ENCODE results near the gene ATE1.

Gene ATE1

DNA sequence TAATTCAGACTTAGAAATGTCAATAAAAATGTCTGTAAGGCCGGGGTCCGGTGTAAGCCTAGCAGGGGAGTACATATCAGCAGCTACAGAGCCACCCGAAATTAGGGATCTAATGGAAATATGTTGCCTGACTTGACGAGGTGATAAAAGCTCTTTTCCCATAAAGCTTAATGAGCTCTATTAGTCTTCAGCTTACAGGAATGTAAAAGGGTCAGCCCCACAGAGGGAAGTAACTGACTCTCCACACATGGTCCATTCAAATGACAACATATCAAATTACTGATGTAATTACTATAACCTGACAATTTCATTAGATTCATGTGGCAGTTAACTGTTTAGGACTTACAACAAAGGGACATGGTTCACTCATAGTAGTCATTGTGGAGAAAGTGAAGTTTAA is 62.3 kb downstream of the ATE1 start:
- no peak for DNase-seq

DNA sequence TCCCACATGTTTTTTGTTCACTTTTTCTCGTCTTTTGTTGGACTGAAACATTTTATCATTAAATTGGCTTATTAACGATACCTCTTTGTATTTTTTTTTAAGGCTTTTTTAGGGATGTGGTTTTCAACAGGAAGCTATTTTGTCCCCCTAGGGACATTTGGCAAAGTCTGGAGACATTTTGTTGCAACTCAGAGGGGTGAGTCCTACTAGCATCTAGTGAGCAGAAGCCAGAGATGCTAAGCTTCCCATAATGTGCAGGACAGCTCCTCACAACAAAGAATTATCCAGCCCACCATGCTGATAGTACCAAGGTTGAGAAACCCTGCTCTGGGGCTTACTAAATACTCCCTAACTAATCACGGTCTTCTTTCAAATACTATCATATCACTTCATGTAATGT is 63.2 kb downstream of the ATE1 start:
- DNase-seq = no peak

DNA sequence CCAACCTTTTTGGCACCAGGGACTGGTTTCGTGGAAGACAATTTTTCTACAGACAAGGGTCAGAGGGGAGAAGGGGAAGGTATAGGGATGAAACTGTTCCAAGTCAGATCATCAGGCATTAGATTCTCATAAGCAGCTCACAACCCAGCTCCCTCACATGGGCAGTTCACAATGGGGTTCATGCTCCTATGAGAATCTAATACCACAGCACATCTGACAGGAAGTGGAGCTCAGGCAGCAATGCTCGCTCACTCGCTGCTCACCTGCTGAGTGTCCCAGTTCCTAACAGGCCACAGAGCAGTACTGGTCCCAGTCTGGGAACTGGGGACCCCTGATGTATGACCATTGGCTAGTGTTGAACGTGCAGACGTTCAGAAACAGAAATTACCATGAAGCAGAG is 63.7 kb downstream of the ATE1 start:
- DNase-seq = no peak

DNA sequence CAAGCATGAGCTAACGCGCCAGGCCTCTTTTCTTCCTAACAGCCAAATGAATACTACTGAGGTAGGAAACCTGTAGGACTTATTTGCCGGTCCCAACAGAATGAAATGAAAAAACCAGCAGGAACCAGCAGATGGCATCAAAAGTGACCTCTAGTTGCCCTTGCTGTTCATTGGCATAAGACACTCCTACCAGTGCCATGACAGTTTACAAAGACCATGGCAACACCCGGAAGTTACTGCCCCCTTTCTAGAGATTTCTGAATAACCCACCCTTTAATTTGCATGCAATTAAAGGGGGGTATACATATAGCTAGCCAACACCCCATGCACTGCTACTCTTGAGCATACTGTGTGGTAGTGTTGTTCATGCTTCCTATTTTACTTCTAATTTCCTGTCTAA is 65.2 kb downstream of the ATE1 start:
- no peak for DNase-seq

DNA sequence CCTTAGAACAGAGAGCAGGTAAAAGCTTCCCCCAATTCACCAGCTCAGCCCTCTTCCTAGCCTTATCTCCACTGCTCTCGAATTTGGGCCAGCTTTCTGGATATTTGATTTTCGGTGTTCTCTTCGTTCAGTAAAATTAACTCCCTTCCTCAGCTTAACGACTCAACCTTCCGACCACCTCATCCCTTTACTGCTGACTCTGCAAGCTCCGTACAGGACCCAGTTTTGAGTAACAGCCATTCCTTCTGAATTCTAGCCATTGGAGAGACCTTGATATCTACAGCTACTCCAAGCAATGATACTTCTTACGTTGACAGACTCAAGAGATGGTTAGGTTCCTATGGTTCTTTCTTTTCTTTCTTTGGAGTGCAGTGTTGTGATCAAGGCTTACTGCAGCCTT is 65.8 kb downstream of the ATE1 start:
- no peak for DNase-seq

DNA sequence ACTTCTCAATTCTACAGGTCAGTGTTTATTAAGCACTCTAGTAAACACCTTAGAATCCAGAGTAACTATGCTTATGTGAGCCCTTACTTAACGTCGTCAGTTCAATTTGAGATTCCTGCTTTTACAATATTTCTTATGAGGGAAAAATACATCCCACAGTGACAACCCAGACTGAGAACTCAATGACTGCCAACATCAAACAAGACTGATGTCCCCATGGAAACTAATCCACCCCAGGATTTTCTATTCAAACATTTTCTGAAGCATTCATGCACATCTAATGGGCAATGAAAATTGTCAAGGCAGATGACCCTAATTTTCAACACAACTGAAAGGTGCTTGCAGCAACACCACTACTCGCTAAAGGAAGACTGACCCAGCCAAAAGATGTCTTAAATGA is 67.0 kb downstream of the ATE1 start:
- DNase-seq = no peak

DNA sequence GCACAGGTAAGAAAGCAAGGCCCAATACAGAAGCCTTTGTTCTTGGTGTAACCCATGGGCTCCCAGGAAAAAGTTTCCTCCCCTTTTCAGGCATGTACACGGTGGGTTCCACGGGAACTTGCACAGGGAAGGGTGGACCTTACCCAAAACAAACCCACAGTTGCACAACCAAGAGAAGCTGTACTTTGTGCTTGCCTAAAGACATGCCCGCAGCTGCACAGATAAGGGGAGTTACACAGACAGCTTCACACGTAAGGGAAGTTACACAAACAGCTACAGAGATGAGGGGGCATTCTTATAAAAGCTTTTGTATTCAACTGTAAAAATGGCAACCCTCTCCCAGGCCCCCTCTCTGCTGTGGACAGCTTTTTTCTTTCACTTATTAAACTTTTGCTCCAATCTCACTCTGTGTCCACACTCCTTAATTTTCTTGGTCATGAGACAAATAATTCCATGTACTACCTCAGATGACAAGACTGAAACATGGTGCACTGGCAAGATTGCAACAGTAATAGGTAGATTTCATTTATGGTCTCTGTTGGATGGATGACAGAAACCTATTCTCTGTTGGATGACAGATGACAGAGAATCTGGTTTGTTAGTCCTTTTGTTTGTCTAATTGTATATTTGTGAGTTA is 72.9 kb downstream of the ATE1 start:
- DNase-seq = no peak

DNA sequence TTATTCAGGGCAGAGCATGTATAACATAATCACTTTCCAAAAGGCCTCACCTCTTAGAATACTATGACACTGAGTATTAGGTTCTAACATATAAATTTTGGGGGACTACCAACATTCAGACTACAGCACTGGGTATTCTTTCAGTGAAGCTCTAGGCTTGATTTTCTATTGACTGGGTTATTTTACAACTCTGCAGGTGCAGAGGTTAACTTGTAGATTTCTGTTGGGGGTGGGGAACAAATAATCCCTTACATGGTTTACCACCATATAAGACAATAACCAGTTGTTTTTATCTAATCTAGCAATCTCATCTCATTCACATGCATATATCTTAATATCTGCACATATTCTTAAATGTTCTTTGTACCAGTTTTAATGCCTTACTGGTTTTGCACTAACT is 73.9 kb downstream of the ATE1 start:
- no peak for DNase-seq

DNA sequence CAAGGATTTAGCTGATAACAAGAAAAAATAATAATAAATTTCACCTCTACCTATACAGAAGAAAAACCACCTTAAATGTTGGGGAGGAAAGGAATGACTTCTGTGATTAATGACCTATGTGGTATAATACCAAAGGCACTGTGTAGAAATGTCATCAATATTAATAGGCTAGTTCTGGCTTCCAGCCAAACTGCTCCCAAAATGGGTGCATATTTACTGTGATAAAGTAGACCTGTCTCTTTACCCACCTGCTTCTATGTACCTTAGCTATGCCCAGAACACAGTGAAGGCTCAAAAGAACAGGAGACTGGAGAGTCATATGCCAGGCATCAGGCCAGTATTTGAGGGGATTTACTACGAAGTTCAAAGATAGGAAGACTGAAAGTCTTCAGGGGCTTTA is 76.0 kb downstream of the ATE1 start:
- no peak for DNase-seq

DNA sequence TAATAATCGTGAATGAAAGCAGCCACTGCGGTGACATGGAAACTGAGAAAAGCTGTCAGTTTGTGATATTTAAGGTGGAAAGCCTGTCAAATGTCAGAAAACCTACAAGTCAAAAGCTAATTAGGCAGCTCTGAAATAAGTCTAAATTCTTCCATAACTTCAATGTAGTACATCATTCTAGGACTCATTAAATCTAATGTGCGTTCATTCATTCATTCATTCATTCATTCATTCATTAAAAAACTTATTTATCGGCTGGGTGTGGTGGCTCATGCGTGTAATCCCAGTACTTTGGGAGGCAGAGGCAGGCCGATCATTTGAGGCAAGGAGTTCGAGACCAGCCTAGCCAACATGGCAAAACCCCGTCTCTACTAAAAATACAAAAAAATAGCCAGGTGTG is 79.7 kb downstream of the ATE1 start:
- DNase-seq = no peak

DNA sequence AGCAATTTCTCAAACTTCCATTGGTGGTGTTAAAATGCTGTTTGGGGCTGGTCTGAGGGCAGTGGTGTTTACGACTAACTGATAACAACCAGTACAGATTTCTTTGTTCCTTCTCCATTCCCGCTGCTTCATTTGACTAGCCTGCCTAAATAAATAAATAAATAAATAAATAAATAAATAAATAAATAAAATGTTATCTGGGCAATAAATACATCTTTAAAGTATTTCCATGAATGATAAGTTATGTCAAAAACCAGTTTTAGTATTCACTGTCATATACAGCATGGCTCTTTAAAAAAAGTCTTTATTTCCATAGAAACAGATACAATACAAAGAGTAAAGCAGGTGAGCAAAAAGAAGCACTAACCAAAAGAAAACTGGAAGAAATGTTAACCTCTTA is 81.3 kb downstream of the ATE1 start:
- DNase-seq = no peak

DNA sequence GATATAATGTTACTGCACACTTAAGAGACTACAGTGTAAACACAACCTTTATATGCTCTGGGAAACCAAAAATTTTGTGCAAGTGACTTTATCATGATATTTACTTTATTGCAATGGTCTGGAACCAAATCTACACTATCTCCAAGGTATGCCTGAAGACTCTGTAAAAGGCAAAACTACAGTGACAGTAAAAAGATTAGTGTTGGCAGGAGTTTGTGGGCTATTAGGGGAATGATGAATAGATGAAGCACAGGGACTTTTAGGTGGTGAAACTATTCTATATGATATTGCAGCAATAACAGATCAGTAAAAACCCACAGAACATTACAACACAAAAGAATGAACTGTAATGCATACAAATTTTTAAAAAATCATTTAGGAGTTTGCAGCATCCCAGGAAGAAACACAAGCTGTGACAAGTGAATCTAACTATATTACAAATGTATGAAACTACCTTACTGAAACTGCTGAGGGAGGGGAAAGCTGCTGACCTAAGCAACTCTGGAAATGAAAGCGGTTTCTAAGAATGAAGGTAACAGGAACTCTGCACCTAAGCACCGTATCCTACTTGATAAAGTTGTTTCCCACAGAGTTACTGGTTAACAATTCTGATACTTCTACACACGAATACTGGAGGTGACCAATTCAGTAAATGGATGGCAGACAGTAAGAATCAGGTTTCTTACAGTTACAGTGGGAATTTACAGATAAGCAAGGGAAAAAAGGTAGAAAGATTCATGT is 82.6 kb downstream of the ATE1 start:
- no peak for DNase-seq

DNA sequence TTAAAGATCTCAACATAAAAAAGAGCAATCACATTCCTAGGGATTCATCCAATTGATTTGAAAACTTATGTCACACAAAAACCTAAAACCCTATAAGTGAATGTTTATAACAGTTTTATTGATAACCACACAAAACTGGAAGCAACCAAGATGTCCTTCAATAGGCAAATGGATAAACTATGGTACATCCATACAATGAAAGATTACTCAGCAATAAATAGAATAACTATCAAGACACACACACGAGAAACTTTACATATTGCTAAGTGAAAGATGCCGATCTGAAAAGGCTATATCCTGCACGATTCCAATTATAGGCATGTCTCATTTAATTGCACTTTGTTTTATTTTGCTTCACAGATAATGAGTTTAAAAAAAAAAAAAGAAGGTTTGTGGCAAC is 83.3 kb downstream of the ATE1 start:
- DNase-seq = no peak

DNA sequence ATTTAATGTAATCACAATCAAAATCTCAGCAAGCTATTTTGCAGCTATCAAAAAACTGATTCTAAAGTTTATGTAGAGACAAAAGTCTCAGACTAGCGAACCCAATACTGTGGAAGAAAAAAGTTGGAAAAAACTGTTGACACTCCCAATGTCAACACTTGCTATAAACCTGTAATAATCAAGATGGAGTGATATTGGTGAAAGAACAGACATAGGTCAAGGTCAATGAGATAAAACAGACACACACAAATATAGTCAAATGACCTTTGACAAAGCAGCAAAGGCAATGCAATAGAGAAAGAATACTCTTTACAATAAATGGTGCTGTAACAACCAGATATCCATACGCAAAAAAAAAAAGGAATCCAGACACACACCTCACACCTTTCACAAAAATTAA is 84.5 kb downstream of the ATE1 start:
- DNase-seq = no peak

DNA sequence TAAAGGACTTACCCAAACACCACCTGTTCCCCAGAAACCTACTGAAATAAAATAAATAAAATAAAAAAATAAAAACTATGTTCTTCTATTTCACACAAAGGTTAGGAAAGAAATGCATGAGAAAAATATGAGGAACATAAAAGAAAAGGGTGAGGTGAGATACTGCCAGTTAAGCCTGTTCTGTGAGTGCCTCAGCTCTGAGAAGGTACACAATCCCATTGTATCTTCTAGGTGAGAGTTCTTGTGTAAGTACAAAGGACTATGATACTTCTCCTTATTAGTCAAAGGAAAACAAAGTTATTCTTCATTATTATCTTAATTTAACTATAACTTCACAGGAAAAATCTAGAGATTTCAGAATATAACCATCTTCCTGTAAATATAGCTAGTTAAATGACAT is 86.0 kb downstream of the ATE1 start:
- no peak for DNase-seq

DNA sequence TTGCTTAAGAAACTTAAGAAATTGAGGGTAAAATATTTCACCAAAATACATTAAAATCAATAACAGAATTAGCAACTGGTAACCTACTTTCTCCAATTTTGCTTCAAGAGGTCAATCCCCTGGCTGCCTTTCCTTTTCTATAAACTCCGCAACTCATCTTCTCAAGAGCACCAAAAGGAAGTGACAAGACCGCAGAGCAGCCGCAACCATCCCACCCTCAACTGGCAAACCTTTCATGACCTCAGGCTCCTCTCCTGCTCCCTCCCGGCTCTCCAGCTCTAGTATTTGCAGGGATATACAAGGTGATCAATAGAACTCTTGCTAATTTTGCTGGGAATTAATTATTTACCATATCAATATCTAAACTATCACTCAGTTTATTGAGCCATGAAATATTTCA is 88.9 kb downstream of the ATE1 start:
- no peak for DNase-seq

DNA sequence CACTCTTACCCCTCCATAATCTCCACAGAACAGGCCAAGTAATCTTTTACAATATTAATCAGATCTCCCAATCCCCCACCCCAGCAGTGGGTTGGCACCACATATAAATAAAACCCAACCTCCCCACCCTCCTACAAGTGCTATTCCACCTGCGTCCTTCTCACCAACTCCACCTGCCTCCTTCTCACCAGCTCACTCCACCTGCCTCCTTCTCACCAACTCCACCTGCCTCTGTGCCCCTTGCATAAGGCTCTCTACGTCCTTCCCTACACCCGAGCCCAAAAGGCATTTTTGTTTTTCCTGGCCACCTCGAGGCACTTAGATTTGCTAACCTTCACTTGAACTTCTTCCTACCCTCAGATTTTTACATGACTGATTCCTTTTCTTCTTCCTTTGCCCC is 89.7 kb downstream of the ATE1 start:
- no peak for DNase-seq

DNA sequence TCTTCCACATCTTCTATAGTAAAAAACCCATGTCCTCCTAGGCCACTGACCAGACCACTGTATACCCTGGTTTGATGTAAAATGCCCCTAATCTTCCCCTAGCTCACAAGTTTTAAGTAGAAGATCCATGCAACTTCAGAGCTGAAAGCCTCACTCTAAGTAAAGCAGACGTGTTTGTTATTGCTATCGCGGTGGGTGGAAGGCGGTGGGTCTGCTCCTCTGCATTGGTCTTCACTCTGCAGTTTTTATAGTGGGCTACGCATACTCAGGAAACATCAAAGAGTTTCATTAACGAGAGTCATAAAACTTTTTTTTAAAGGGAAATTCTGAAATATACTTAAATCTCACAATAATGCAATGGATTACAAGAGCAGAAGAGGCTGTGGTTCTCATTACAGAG is 91.7 kb downstream of the ATE1 start:
- no peak for DNase-seq

DNA sequence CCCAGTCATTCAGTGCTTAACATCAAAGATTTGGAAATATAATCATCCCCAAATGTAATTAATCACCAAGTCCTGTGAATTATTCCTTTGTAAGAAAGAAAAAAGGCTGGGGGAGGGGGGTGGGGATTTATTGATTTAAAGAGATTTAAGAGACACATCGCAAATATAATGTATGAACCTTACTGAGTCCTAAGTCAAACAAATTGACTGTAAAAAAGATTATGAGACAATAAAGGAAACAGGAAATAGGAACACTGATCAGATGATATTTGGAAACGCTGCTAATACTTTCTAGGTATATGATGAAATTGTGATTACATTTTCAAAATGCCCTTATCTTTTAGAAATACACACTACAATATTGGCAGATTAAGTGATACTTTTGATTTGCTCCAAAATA is 92.5 kb downstream of the ATE1 start:
- DNase-seq = no peak

DNA sequence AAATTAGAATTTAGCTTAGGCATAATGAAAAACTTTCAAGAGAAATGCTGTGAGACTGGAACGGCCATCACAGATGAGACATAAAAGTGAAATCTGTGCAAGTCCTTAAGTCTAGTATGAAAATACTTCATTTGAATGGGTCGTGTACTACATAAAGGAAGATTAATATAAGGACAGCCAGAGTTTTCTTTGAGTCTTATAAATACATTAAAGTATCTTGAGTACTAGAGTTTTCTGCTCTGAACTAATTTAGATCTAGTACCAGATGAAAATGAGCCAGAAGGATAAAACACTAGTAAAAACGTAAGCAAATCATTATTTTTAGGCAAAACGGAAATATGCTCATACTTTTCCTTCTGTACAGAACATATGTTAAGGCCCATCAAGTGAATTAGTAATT is 93.1 kb downstream of the ATE1 start:
- DNase-seq = no peak

DNA sequence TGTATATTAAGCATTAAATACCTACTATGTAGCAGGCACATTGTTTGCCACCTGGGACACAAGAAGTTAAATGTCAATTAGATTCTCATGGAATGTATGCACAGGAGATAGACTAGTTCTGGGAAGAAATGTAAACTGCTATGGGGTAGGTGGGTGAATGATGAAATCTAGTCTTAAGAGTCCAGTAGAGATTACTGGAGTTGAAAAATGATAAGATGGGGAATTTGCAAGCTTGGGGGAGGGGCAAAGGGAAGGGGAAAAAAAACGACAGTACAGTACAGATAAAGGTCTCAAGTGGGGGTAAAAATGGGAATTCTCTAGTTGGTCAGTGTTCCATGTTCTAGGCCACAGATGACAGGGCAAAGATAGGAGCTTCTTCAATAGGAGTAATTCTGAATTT is 94.4 kb downstream of the ATE1 start:
- no peak for DNase-seq

DNA sequence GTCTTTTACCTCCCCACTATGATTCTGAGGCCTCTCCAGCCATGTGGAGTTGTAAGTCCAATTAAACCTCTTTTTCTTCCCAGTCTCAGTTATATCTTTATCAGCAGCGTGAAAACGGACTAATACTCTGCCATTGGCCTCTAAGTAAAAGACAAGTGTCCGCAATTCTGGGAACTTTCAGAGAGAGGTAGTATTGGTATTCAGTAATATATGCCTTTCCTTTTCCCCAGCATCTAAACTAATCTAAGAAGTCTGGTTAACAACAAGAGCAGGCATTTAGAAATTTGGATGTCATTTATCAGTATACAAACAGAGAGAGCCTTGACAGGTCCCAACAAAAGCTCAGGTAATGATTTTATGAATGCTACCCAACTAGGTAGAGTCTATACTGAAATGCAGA is 95.2 kb downstream of the ATE1 start:
- no peak for DNase-seq

DNA sequence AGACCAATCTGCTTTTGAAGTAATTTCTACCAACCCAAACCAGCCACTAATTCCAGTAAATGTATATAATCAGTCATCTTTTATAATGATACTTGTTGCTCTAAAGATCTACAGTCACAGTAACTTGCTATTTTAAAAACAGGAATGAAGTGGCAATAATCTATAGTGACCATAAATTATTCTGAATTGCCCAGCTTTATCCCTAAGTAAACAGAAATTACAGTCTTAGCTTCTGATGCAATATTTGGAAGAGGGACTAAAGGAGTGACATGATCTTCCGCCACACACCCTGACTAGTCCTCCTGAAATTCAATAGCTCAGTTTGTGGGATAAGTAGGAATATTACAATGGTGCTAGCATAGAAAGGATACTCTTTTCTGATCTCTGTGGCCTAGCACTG is 96.1 kb downstream of the ATE1 start:
- DNase-seq = no peak

DNA sequence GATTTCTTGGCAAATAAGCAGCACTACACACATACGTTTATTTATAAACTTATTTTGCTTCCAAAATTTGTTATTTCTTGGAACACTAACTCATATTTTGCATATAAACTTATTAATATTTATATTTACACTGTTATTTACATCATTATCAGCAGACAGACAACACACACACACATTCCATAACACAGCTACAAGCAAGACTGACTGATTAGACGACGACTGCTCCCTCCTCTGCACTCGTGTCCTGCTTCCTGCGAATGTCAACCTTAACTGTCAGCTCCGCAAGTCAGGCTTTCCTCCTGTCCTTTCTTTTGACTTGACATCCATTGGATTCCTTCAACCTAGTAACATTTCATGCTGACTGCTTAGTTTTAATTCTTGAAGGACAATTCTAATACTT is 96.6 kb downstream of the ATE1 start:
- DNase-seq = no peak

DNA sequence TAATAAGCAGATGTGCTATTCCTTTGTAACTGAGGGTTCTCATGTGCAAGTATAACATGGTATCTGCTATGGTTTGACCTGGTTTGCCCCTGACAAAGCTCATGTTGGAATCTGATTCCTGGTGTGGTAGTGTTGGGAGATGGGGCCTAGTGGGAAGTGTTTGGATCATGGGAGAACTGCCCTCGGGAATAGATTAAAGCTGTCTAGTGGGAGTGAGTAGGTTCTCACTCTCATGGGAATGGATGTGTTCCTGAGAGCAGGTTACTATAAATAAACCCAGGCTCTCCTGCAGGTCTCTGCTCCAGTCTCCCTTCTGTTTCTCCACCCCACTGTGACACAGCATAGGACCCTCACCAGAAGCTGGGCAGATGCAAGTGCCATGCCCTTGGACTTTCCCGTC is 97.7 kb downstream of the ATE1 start:
- no peak for DNase-seq
